HCT116 (cell line): ENCODE results near the gene CEP170B. TPM values are rescaled to one million over a fixed set of nuclear protein-coding genes. Genes with fewer than 3 reads are reported as not detected.

Source experiments
- ATAC-seq: fragments of 200-7000 bp; cut with Tn5 transposase; 2 replicates; pipeline ENCODE4 v1.9.1; 2020; ENCODE audit warnings: mild to moderate bottlenecking, moderate library complexity
- BruUV-seq: library from RNA; stranded (reverse); fragments of 400-500 nt; replicated peaks from 2 replicates; lab custom pipeline; 2021; lab: Mats Ljungman, UMichigan
- CTCF ChIA-PET: fragments of 300-600 bp; sonication (Branson Sonifier 250); formaldehyde crosslinking; loops from one replicate; lab custom pipeline; 2021; ENCODE audit warnings: antibody characterized with exemption; lab: Charles Lee
- POLR2A ChIA-PET: fragments of 300-600, 350-600 bp; sonication (Branson Sonifier 250); formaldehyde crosslinking; loops from one replicate; lab custom pipeline; 2021; ENCODE audit warnings: antibody characterized with exemption; lab: Charles Lee
- RAD21 ChIA-PET, 2 experiments: fragments of 300-600 bp; sonication (Branson Sonifier 250); formaldehyde crosslinking; loops; one replicate each; lab custom pipeline; 2023; ENCODE audit warnings: low total read pairs in 2 of 2; ENCODE audit not compliant: uncharacterized antibody in 2 of 2, unreplicated experiment in 2 of 2, low non-redundant PET in 1 of 2; lab: Charles Lee
- DNase-seq: peaks from one replicate; pipeline ENCODE4 v3.0.0-alpha.2; 2010; ENCODE audit warnings: low read depth, low spot score
- H2AFZ ChIP-seq: fragments of 200-600 bp; shearing (Covaris generic), sonication (generic); 2 replicates; pipeline ENCODE4 v1.6.1; 2017; ENCODE audit warnings: low read depth, mixed run types, mixed read lengths, antibody characterized with exemption, low read length; ENCODE audit not compliant: poor library complexity, severe bottlenecking
- H3K27ac ChIP-seq: 2 replicates; pipeline ENCODE4 v1.5.1; 2012; ENCODE audit warnings: low read depth, low read length
- H3K27me3 ChIP-seq: fragments of 200-600 bp; sonication (generic); 2 replicates; pipeline ENCODE4 v1.6.1; 2016; ENCODE audit warnings: mixed run types, low read length, mixed read lengths; ENCODE audit not compliant: insufficient read depth
- H3K36me3 ChIP-seq, 2 experiments: fragments of 200-500 bp in 1 of 2; fragments of 200-600 bp in 1 of 2; sonication (Bioruptor generic) in 1 of 2; sonication (generic) in 1 of 2; 2 replicates each; pipeline versions ENCODE4 v1.5.1 to v1.6.1; 2014 to 2016; ENCODE audit warnings: low read length in 2 of 2, inconsistent platforms in 1 of 2, mixed read lengths in 1 of 2, mixed run types in 1 of 2; ENCODE audit not compliant: insufficient read depth in 2 of 2, control insufficient read depth in 1 of 2
- H3K4me1 ChIP-seq, 2 experiments: fragments of 200-600 bp in 1 of 2; sonication (generic) in 1 of 2; 2 replicates each; pipeline versions ENCODE4 v1.5.1 to v1.6.1; 2012 to 2017; ENCODE audit warnings: low read length in 2 of 2, inconsistent platforms in 1 of 2, mild to moderate bottlenecking in 1 of 2, mixed read lengths in 1 of 2, mixed run types in 1 of 2, moderate library complexity in 1 of 2; ENCODE audit not compliant: insufficient read depth in 2 of 2, control insufficient read depth in 1 of 2
- H3K4me2 ChIP-seq: fragments of 200-600 bp; sonication (generic); 2 replicates; pipeline ENCODE4 v1.6.1; 2017; ENCODE audit warnings: mixed run types, low read length, mixed read lengths
- H3K4me3 ChIP-seq, 2 experiments: fragments of 200-600 bp in 1 of 2; sonication (generic) in 1 of 2; replicated peaks in 1 of 2; 2 replicates each; pipeline ENCODE4 v1.5.1; 2011 to 2016; ENCODE audit warnings: low read length in 2 of 2, control low read depth in 1 of 2, low read depth in 1 of 2, mild to moderate bottlenecking in 1 of 2, mixed read lengths in 1 of 2, mixed run types in 1 of 2
- H3K79me2 ChIP-seq: fragments of 200-600 bp; sonication (generic); 2 replicates; pipeline ENCODE4 v1.6.1; 2017; ENCODE audit warnings: mild to moderate bottlenecking, mixed run types, low read length, moderate library complexity, mixed read lengths; ENCODE audit not compliant: insufficient read depth
- H3K9ac ChIP-seq: fragments of 200-600 bp; sonication (generic); 2 replicates; pipeline ENCODE4 v1.6.1; 2016; ENCODE audit warnings: low read length, mixed read lengths
- H3K9me2 ChIP-seq: fragments of 200-600 bp; sonication (generic), shearing (Covaris generic); 2 replicates; pipeline ENCODE4 v1.6.1; 2017; ENCODE audit warnings: mixed run types, mild to moderate bottlenecking, moderate library complexity; ENCODE audit not compliant: insufficient read depth
- H3K9me3 ChIP-seq, 2 experiments: fragments of 200-500 bp in 1 of 2; fragments of 200-600 bp in 1 of 2; sonication (Bioruptor generic) in 1 of 2; sonication (generic) in 1 of 2; 2 replicates each; pipeline ENCODE4 v1.6.1; 2014 to 2017; ENCODE audit warnings: low read length in 2 of 2, mixed read lengths in 2 of 2, inconsistent platforms in 1 of 2, low read depth in 1 of 2, mild to moderate bottlenecking in 1 of 2, mixed run types in 1 of 2, moderate library complexity in 1 of 2; ENCODE audit not compliant: control insufficient read depth in 1 of 2, insufficient read depth in 1 of 2
- H4K20me1 ChIP-seq: fragments of 200-600 bp; sonication (generic), shearing (Covaris generic); 2 replicates; pipeline ENCODE4 v1.6.1; 2017; ENCODE audit warnings: mixed run types, mild to moderate bottlenecking, moderate library complexity; ENCODE audit not compliant: insufficient read depth
- CBX3 ChIP-seq: IDR thresholded peaks from 2 replicates; pipeline ENCODE4 v1.6.1; 2012; ENCODE audit warnings: low read depth
- EGR1 ChIP-seq: IDR thresholded peaks from 2 replicates; pipeline ENCODE4 v1.6.1; 2012; ENCODE audit warnings: low read depth
- ELF1 ChIP-seq: IDR thresholded peaks from 2 replicates; pipeline ENCODE4 v1.6.1; 2012; ENCODE audit warnings: low read depth, borderline replicate concordance
- EZH2 ChIP-seq: fragments of 200-600 bp; sonication (generic); IDR thresholded peaks from 2 replicates; pipeline ENCODE4 v1.6.1; 2017; ENCODE audit warnings: antibody characterized with exemption, mixed run types
- EZH2phosphoT487 ChIP-seq: fragments of 200-600 bp; IDR thresholded peaks from 2 replicates; pipeline ENCODE4 v1.6.1; 2018; ENCODE audit warnings: antibody characterized with exemption, borderline replicate concordance
- JUND ChIP-seq: IDR thresholded peaks from 2 replicates; pipeline ENCODE4 v1.6.1; 2012
- RAD21 ChIP-seq: IDR thresholded peaks from 2 replicates; pipeline ENCODE4 v1.6.1; 2012; ENCODE audit warnings: low read depth, mild to moderate bottlenecking
- SIN3A ChIP-seq: IDR thresholded peaks from 2 replicates; pipeline ENCODE4 v1.6.1; 2012; ENCODE audit warnings: low read depth
- SRF ChIP-seq: IDR thresholded peaks from 2 replicates; pipeline ENCODE4 v1.6.1; 2012; ENCODE audit warnings: low read depth
- TCF7L2 ChIP-seq: IDR thresholded peaks from 2 replicates; pipeline ENCODE4 v1.7.0; 2011; ENCODE audit warnings: borderline replicate concordance, inconsistent platforms; ENCODE audit not compliant: insufficient read depth, insufficient read length; ENCODE audit errors: extremely low read depth
- intact Hi-C: fragments of 100-400 bp; cut with micrococcal nuclease; formaldehyde crosslinking; loops from 2 replicates; pipeline ENCODE4 v1.10.0; 2022
- total RNA-seq: library from RNA; stranded (reverse); gene quantifications from one replicate; pipeline ENCODE4 v1.2.1, GENCODE V29; 2021; ENCODE audit not compliant: unreplicated experiment
- TF ChIP-seq, protein P1 (sequence below): IDR thresholded peaks from 2 replicates; pipeline ENCODE4 v1.6.1; 2012; ENCODE audit warnings: low read depth
- TF ChIP-seq, protein P2 (sequence below): IDR thresholded peaks from 2 replicates; pipeline ENCODE4 v1.6.1; 2012

CEP170B gene
- total RNA-seq, 1 experiment from 2014 or later, result 45.9 TPM

DNA sequence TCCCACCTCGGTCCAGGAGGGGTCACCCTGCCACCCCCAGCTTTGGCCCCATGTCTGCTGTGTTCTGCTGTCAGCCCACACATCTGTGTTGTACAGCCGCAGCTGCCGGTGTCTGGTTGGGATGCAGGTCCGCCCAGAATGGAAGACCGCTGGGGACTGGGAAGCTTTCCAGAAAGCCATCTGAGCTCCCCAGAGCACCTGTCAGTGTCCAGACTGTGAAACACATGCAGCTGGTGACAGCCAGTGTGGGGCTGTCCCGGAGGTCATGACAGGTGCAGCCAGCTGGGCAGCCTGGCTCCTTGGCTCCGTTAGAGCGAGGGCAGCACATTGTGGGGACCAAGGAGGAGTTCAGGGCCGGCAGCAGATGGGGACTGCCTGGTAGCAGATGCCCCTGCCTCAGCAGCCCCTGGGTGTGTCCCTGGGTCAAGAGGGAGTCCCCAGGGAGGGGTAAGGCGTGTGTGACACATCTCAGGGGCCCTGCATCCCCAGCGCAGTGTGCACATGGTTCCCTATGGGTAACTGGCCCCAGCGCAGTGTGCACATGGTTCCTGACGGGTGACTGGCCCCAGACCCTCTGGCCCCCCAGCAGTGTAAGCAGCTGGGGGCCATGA is 16.4 kb downstream of the CEP170B start:
- ChIA-PET RAD21 (no interaction called here), CTCF (interaction anchor here (1.4 kb wide), 1 partner anchor 15 kb away, joined by 4 read pairs; no protein-coding TSS in a partner anchor), POLR2A (no interaction called here)
- no peak overlapping the region for H2AFZ ChIP-seq
- peaks cover 5% of the 10 kb centered on the region; the same call in 1 of the 2 replicates for H4K20me1 ChIP-seq
- no peak overlapping the region for H3K4me3 ChIP-seq
- peaks cover 8 to 19% of the 10 kb centered on the region in 2 experiments; a peak in 2 of 4 replicates for H3K36me3 ChIP-seq
- DNase-seq, result no peak
- no peaks in the 10 kb centered on the region for H3K9me3 ChIP-seq
- H3K79me2 ChIP-seq, result peaks cover 3% of the 10 kb centered on the region; the same call in 1 of the 2 replicates
- peaks cover 12% of the 10 kb centered on the region in 2 experiments for H3K4me1 ChIP-seq
- no peak for ATAC-seq
- no peaks in the 10 kb centered on the region for H3K9me2 ChIP-seq
- H3K27ac ChIP-seq, result peak overlapping the region; percentile 46; the same call in 1 of the 2 replicates
- BruUV-seq, result no TSS peak
- no peak for TF ChIP-seq ELF1
- TF ChIP-seq, protein P1, sequence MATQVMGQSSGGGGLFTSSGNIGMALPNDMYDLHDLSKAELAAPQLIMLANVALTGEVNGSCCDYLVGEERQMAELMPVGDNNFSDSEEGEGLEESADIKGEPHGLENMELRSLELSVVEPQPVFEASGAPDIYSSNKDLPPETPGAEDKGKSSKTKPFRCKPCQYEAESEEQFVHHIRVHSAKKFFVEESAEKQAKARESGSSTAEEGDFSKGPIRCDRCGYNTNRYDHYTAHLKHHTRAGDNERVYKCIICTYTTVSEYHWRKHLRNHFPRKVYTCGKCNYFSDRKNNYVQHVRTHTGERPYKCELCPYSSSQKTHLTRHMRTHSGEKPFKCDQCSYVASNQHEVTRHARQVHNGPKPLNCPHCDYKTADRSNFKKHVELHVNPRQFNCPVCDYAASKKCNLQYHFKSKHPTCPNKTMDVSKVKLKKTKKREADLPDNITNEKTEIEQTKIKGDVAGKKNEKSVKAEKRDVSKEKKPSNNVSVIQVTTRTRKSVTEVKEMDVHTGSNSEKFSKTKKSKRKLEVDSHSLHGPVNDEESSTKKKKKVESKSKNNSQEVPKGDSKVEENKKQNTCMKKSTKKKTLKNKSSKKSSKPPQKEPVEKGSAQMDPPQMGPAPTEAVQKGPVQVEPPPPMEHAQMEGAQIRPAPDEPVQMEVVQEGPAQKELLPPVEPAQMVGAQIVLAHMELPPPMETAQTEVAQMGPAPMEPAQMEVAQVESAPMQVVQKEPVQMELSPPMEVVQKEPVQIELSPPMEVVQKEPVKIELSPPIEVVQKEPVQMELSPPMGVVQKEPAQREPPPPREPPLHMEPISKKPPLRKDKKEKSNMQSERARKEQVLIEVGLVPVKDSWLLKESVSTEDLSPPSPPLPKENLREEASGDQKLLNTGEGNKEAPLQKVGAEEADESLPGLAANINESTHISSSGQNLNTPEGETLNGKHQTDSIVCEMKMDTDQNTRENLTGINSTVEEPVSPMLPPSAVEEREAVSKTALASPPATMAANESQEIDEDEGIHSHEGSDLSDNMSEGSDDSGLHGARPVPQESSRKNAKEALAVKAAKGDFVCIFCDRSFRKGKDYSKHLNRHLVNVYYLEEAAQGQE, result no peak
- TF ChIP-seq JUND, result no peak
- no peak for TF ChIP-seq EGR1
- TF ChIP-seq EZH2phosphoT487, result no peak
- TF ChIP-seq EZH2, result no peak
- no peak for TF ChIP-seq SRF
- TF ChIP-seq SIN3A, result no peak
- TF ChIP-seq, protein P2, sequence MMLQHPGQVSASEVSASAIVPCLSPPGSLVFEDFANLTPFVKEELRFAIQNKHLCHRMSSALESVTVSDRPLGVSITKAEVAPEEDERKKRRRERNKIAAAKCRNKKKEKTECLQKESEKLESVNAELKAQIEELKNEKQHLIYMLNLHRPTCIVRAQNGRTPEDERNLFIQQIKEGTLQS, result no peak
- TF ChIP-seq TCF7L2, result no peak
- no peak for TF ChIP-seq CBX3
- no peak for TF ChIP-seq RAD21
- intact Hi-C loops, result no loop called here
- peak overlapping the region; percentile 39; the same call in 1 of the 2 replicates for H3K4me2 ChIP-seq
- no peak overlapping the region for H3K9ac ChIP-seq
- H3K27me3 ChIP-seq, result no peaks in the 10 kb centered on the region
